HG02870 (cell line): ENCODE results near the gene DNAH10.

Experiments used
- ATAC-seq: cut with Tn5 transposase; IDR thresholded peaks from one replicate; pipeline ENCODE4 v1.9.1; 2021; ENCODE audit warnings: mild to moderate bottlenecking, moderate library complexity; ENCODE audit not compliant: unreplicated experiment

The DNAH10 gene

GRCh38 chr12:123928897-123929296, 166.8 kb downstream of the DNAH10 start:
- no peak for ATAC-seq

- ATAC-seq = no peak
Measured at GRCh38 chr12:123929946-123930583, 168.0 kb downstream of the DNAH10 start.

- ATAC-seq = no peak
Measured at GRCh38 chr12:123931686-123932321, 169.7 kb downstream of the DNAH10 start.

GRCh38 chr12:123933214-123933613, 171.1 kb downstream of the DNAH10 start:
- ATAC-seq = no peak

GRCh38 chr12:123934016-123934620, 172.0 kb downstream of the DNAH10 start:
- no peak for ATAC-seq

- ATAC-seq = no peak
Measured at GRCh38 chr12:123934829-123935228, 172.7 kb downstream of the DNAH10 start.

DNA sequence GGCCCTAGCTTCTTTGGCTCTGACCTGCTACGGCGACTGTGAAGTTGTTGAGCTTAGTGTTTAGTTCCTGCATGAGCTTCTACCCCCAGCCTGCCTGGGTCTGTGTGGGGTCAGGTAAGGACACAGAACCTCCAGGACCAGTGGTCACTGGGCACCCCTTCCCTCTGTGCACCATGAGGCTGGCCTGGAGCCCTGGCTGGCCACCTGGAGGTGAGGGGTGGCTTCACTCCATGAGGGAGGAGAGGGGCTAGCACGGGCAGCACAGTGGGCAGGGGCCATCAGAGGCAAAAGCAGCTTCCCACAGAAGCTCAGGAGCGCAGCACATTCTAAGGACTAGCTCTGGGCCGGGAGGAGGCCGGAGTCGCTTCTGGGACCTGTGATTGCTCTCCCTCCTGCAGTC, 173.9 kb downstream of the DNAH10 start:
- ATAC-seq = no peak

DNA sequence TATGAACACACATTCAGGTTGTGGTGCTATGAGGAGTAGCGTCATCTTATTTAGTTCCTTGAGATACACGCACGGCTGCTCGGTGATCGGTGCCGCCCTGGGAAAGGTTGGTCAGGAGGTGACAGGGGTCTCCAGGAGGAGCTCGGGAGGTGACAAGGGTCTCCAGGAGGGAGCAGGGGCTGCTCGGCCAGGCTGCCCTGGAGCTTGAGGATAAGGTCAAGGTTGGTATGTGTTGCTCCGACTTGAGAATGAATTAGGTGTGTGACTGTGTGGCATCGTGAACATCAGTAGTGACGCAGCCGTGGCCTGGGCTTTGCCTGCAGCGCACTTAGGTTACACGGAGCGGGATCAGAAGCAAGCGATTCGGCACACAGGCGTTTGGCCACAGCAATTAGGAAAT, 174.4 kb downstream of the DNAH10 start:
- no peak for ATAC-seq

- no peak for ATAC-seq
Measured at GRCh38 chr12:123936956-123937706, 175.0 kb downstream of the DNAH10 start.

- ATAC-seq = no peak
Measured at GRCh38 chr12:123937707-123938591, 175.8 kb downstream of the DNAH10 start.

DNA sequence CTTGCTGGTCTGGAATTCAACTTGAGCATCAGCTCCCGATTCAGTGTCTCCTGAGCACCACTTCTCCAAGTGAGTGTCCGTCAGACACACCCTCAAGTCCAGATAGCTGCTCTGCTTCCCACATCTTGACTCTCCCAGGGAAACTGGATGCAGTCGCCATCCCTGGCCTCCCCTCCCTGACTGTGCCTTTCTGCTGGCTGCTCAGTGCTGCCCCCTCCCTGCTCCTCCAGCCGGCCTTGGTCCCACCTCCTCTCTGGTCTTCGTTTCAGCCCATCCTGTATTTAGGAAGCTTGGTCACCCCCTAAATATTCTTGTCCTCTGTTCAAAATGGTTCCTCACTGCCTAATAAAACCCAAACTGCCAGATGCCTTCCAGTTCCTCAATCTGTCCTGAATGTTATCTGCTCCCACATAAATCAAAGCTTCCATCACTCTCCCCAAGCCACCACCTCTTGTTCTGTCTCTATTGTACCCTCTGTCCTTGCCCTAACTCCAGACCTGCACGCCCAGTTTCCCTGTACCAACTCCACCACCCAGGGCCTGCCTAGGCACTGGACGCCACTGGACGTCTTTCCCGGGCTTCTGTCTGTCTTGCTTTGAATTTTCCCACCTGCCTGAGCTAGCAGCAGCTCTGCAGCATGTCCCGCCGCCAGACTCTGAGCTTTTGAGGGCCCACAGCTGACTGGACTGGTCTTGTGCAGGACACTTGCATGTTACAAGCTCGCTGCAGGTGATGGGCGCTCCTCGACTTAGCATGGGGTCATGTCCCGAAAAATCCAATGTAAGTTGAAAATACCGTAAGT, 176.8 kb downstream of the DNAH10 start:
- ATAC-seq = no peak

DNA sequence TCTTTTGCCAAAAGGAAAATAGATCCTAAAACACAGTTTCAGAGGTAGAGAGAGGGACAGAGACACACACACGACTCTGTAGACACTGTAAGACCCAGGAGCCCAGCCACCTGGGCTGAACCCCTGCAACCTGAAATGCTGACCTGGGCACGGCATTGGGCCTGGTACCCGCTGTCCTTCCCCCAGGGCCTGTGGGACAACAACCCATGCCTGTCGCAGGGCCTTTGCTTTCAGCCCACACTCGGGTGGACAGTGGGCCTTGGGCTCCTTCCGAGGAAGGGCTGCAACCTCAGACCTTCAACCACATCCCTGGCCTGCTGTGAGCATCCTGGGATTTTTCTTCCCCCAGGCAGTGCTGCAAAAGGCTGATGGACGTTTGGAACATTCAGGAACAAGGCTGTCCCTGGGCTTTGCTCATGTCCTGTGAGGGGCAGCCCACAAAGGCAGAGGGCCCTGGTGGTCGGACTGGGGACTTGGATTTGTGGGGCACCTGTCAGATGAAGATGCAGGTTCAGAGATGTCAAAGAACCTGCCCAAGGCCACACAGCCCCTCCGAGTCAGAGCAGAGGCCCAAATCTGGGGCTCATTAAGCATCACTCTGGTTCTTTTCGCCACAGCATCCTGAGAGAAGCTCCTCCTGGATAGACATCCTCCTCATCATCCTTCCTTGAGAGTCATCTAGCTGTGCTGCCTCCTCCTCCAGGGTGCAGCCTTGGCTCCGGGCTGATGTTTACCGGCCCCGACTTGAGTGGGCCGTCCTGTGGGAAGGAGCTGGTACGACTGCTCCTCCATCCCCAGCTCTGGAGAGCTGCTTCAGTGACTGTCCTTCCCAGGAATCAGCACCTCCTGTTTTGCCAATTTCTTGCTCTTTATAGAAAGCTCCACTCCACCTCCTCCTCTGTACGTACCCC, 177.9 kb downstream of the DNAH10 start:
- ATAC-seq = no peak

DNA sequence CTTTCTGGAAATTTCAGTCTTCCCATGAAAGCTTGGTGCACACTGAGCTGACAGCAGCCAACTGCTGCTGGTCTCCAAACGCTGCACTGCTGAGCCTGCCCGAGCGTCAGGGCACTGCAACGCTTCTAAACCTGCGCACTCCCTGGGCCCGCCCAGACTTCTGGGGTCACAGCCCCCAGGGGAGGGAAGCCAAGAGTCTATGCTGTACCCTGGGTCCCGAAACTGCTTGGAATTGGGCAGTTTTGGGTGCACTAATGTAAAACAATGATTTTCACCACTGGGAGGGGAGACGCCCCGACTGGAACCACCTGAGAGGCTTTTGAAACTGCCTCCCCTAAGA, 178.5 kb downstream of the DNAH10 start:
- no peak for ATAC-seq

DNA sequence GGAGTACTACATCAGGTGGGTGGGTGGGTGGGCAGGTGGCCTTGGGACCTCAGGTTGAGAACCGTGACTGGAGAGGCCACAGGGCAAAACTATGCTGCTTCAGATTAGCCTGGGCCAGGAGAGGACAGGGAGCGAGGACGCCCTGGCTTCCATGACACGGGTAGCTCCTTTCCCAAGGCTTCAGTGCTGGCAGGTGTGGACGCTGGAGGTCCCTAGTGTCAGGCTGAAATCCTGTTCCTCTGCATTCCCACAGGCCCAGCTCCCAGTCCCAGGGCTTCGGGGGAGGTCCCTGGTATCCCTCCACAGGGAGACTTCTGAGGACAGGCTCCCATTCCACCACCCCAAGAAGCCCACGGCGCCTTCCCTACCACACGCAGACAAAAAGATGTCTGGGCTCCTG, 178.9 kb downstream of the DNAH10 start:
- ATAC-seq = no peak

DNA sequence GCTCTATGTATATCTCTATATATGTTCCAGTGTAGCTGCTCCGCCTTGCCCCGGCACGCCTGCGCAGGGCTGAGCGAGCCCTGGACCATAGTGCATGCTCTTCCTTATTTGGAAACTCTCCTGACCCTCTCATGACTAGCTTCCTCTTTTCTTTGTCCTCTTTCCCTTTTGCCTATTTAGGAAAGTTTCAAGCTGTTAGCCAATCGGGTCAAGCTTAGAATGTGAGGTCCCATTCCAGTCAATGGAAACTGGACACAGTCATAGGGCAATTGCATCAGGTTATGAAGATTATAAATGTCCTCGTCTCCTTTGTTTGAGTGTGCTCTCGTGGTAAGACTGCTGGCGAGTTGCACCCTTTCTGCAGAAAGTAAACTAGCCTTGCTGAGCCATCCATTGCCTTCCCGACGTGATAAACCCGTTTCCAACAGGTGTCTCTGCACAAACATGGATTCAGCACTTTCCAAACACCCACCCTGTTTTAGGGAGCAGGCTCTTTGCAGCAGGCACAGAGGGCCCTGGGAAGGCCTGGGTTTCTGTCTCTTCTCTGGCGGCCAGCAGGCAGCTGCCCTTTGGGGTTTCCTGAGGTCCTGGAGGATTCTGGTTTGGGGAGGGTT, 179.6 kb downstream of the DNAH10 start:
- no peak for ATAC-seq

DNA sequence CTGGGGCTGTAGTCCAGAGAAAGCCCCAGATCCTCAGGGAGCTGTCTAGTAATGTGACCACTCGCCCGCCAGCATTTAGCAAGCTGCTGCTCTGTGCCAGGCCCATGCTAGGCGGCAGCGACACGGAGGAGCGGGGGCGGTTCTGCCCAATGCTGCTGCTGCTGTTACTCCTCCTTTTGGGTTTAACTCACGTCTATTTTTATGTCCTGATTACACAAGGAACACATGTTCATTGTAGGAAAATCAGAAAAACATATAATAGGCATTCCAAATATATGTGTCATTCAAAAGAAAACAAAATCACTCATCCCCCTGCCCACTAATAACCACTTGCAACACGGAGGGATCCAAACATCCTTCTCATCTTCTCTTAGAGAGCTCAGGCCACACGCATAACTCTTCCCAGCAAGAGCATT, 180.1 kb downstream of the DNAH10 start:
- no peak for ATAC-seq

GRCh38 chr12:123942911-123943648, 181.0 kb downstream of the DNAH10 start:
- ATAC-seq = no peak

- no peak for ATAC-seq
Measured at GRCh38 chr12:123943816-123944215, 181.7 kb downstream of the DNAH10 start.
